ENCODE measurements around the gene SPATS2. TPM values are rescaled to one million over a fixed set of nuclear protein-coding genes. Genes with fewer than 3 reads are reported as not detected.

The SPATS2 gene
- total and polyA plus RNA-seq, 3 donors from 2014 or later: 47.1 to 67.5 (median 65.0) TPM

DNA sequence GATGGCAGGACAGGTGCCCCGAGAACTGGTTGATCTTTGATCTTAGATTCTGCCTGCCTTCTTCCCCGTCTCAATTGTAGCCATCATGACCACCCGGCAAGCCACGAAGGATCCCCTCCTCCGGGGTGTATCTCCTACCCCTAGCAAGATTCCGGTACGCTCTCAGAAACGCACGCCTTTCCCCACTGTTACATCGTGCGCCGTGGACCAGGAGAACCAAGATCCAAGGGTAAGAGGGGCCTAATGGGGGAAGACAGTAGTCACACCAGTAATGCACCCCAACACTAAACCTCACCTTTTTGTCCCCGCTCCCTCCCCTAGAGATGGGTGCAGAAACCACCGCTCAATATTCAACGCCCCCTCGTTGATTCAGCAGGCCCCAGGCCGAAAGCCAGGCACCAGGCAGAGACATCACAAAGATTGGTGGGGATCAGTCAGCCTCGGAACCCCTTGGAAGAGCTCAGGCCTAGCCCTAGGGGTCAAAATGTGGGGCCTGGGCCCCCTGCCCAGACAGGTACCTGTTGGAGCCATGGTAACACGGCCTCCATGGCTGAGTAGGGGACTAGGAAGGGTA is 43.7 kb upstream of the SPATS2 start:
- peak overlapping the region; percentile 61 to 73 for H3K4me3 ChIP-seq
- WGBS, 2 donors: 6 to 7% methylated on average over 16 to 19 of the region's 19 CpGs
- no peak for TF ChIP-seq POLR2A (IDR thresholded peaks at IDR 0.05)
- TF ChIP-seq, protein P1, sequence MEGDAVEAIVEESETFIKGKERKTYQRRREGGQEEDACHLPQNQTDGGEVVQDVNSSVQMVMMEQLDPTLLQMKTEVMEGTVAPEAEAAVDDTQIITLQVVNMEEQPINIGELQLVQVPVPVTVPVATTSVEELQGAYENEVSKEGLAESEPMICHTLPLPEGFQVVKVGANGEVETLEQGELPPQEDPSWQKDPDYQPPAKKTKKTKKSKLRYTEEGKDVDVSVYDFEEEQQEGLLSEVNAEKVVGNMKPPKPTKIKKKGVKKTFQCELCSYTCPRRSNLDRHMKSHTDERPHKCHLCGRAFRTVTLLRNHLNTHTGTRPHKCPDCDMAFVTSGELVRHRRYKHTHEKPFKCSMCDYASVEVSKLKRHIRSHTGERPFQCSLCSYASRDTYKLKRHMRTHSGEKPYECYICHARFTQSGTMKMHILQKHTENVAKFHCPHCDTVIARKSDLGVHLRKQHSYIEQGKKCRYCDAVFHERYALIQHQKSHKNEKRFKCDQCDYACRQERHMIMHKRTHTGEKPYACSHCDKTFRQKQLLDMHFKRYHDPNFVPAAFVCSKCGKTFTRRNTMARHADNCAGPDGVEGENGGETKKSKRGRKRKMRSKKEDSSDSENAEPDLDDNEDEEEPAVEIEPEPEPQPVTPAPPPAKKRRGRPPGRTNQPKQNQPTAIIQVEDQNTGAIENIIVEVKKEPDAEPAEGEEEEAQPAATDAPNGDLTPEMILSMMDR (IDR thresholded peaks at IDR 0.05): no peak
- no peaks in the 10 kb centered on the region for H3K36me3 ChIP-seq (ENCODE audit: low read depth, missing control alignments)
- no peak for DNase-seq
- intact Hi-C loops (cut with DNase I; ENCODE audit: low total_unique reads): no loop called here
- H3K27ac ChIP-seq: no peak overlapping the region
- no peaks in the 10 kb centered on the region for H3K4me1 ChIP-seq
- H3K27me3 ChIP-seq: no peaks in the 10 kb centered on the region
- no peaks in the 10 kb centered on the region for H3K9me3 ChIP-seq

DNA sequence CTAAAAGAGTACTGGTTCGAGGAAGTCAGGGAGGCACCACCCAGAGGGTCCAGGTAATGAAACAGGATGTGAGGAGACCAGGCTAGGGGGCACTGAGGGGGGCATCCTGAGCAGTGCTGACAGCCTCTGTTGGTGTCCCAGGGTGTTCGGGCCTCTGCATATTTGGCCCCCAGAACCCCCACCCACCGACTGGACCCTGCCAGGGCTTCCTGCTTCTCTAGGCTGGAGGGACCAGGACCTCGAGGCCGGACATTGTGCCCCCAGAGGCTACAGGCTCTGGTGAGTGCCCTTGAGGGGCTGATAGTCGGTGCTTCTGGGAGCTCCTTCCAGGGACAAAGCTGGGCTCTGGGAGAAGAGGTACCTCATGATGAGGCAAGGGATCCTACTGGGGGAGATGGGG is 41.7 kb upstream of the SPATS2 start:
- no peak overlapping the region for H3K27ac ChIP-seq
- H3K36me3 ChIP-seq (ENCODE audit: low read depth, missing control alignments): no peaks in the 10 kb centered on the region
- WGBS, 2 donors: 90 to 95% methylated on average over 2 to 6 of the region's 6 CpGs
- no peak for DNase-seq
- H3K4me3 ChIP-seq: no peak overlapping the region
- intact Hi-C loops (cut with DNase I; ENCODE audit: low total_unique reads): no loop called here
- H3K4me1 ChIP-seq: no peaks in the 10 kb centered on the region
- no peak for TF ChIP-seq POLR2A (IDR thresholded peaks at IDR 0.05)
- TF ChIP-seq, protein P1 (IDR thresholded peaks at IDR 0.05): no peak
- H3K9me3 ChIP-seq: no peaks in the 10 kb centered on the region
- H3K27me3 ChIP-seq: no peaks in the 10 kb centered on the region

- Histone ChIP-seq H3K27me3 (no peaks in the 10 kb centered on the region), H3K4me3 (no peak overlapping the region), H3K36me3 (ENCODE audit: low read depth, missing control alignments) (no peaks in the 10 kb centered on the region), H3K9me3 (no peaks in the 10 kb centered on the region), H3K4me1 (peaks cover 9% of the 10 kb centered on the region), H3K27ac (no peak overlapping the region)
- intact Hi-C loops (cut with DNase I; ENCODE audit: low total_unique reads): no loop called here
- TF ChIP-seq, protein P1 (IDR thresholded peaks at IDR 0.05): no peak
- TF ChIP-seq POLR2A (IDR thresholded peaks at IDR 0.05): no peak
- no peak for DNase-seq
Measured at GRCh38 chr12:49327368-49327767, 39.9 kb upstream of the SPATS2 start.

DNA sequence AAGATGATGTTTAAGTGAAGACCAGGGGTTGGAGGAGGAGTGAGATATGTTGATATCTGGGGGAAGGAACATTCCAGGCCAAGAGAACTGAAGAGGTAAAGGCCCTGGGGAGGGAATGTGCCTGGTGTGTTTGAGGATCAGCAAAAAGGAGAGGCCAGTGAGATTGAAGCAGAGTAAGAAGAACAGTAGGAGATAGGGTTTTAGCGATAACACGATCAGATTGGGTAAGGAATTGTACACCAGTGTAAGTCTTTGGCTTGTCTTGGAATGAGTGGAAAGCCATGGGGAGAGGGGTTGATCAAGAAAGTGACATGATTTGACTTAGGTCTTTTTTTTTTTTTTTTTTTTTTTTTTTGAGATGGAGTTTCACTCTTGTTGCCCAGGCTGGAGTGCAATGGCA is 39.4 kb upstream of the SPATS2 start:
- intact Hi-C loops (cut with DNase I; ENCODE audit: low total_unique reads): no loop called here
- Histone ChIP-seq H3K27ac (no peak overlapping the region), H3K27me3 (no peaks in the 10 kb centered on the region), H3K36me3 (ENCODE audit: low read depth, missing control alignments) (no peaks in the 10 kb centered on the region), H3K4me3 (no peak overlapping the region), H3K4me1 (peaks cover 9% of the 10 kb centered on the region), H3K9me3 (no peaks in the 10 kb centered on the region)
- 91 to 94% methylated on average over 2 of the region's 2 CpGs for whole genome bisulfite sequencing, 2 donors
- no peak for DNase-seq
- no peak for TF ChIP-seq POLR2A (IDR thresholded peaks at IDR 0.05)
- TF ChIP-seq, protein P1 (IDR thresholded peaks at IDR 0.05): no peak

GRCh38 chr12:49328816-49329215 is 38.4 kb upstream of the SPATS2 start:
- no peaks in the 10 kb centered on the region for H3K36me3 ChIP-seq (ENCODE audit: low read depth, missing control alignments)
- WGBS, 2 donors: 95 to 97% methylated on average over 12 of the region's 12 CpGs
- H3K27me3 ChIP-seq: no peaks in the 10 kb centered on the region
- DNase-seq: no peak
- no peak overlapping the region for H3K4me3 ChIP-seq
- H3K4me1 ChIP-seq: peaks cover 9% of the 10 kb centered on the region
- intact Hi-C loops (cut with DNase I; ENCODE audit: low total_unique reads): no loop called here
- TF ChIP-seq, protein P1 (IDR thresholded peaks at IDR 0.05): no peak
- TF ChIP-seq POLR2A (IDR thresholded peaks at IDR 0.05): no peak
- H3K27ac ChIP-seq: no peak overlapping the region
- no peaks in the 10 kb centered on the region for H3K9me3 ChIP-seq

Data from testis (tissue), 3 donors.